ENCODE measurements around the gene MYO5B. TPM values are rescaled to one million over a fixed set of nuclear protein-coding genes. Genes with fewer than 3 reads are reported as not detected.

MYO5B gene
- total RNA-seq, 5 donors from 2014 or later (not counting 1 experiment from before 2014, with no cell fraction given), result 0.09 to 0.72 (median 0.50) TPM; not detected in 2

DNA sequence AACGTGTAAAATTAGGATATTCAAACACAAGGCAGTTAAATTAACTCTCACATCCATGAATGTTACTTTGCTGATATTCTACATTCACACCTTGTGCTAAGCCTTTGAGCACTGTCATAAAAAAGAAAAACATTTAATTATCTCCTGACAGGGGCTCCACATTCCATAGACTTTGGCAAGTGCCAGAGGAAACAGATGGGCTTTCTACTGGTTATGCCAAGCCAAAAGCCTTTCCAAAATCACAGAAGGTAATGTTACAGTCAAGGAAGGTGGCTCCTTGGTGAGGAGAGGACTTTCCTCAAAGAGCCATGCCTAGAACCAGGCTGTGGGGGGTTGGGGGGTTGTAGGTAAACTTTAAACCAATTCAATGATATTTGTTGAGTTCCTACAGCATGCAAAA lies 12.4 kb downstream of the MYO5B start:
- Mint-ChIP-seq H3K36me3 (no peaks in the 10 kb centered on the region), H3K27ac (no peak overlapping the region), H3K9me3 (no peaks in the 10 kb centered on the region), H3K4me1 (no peaks in the 10 kb centered on the region), H3K27me3 (peaks cover 23 to 54% of the 10 kb centered on the region in 2 donors), H3K4me3 (no peak overlapping the region)
- H3K9me3 ChIP-seq, result no peaks in the 10 kb centered on the region
- H3K4me3 ChIP-seq (ENCODE audit: control insufficient read depth in 1 of 2, extremely low read depth in 1 of 2, low read length in 1 of 2), result no peak overlapping the region
- ChIA-PET POLR2A (no interaction called here), CTCF (no interaction called here)
- DNase-seq (no peak), ATAC-seq (replicated peaks in 1 of 4) (no peak)
- H3K36me3 ChIP-seq (ENCODE audit: control insufficient read depth in 2 of 2, extremely low read depth in 1 of 2, insufficient read depth in 1 of 2, low read length in 1 of 2), result no peaks in the 10 kb centered on the region
- no peaks in the 10 kb centered on the region for H3K4me1 ChIP-seq (ENCODE audit: control insufficient read depth in 1 of 2, extremely low read depth in 1 of 2, insufficient read depth in 2 of 2, low read length in 2 of 2)
- H3K27ac ChIP-seq (ENCODE audit: low read length), result no peak overlapping the region
- no CpG with 5 or more reads among the region's 1 CpG for WGBS (ENCODE audit: insufficient coverage)
- peaks cover 9 to 14% of the 10 kb centered on the region in 2 experiments for H3K27me3 ChIP-seq (replicated peaks in 1 of 2; ENCODE audit: control insufficient read depth in 2 of 2, extremely low read depth in 1 of 2, insufficient read depth in 2 of 2, low read length in 1 of 2)

DNA sequence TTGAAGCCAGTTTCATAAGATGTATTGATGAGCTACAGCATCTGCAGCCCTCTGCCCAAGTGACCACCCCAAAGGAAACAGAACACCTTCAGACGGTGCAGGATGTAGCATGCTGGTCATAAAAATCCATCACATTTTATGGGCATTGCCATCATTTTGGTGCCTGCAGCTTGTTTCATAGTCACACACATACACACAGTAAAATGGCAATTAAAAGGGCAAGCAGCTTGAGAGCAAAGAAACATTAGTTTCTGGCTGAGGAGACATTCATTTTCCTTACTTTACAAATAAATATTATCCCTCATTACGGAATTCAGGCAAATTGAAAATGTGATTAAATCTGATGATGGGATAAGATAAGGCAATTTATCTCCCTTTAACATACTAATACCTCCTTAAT lies 13.4 kb downstream of the MYO5B start:
- CTCF ChIA-PET, result no interaction called here

DNA sequence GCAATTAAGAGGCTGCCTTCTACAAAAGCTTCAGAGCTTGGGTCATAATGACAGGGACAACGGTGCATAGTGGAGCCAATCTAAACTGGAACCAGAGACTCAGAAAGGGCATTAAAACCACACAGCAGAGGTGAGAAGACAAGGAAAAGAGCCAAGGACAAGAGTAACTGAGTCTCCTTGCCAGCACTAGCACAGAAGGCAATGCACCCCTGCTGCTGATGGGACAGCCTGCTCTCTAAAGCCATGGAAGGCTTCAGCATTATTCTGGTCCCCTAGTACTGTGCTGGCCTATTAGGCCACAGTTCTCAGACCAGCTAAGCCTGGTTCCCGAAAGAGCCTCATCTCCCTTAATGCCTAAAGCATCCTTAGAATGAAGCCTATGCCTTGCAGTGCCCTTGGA lies 15.5 kb downstream of the MYO5B start:
- POLR2A ChIA-PET, result no interaction called here
- no peaks in the 10 kb centered on the region for H3K36me3 Mint-ChIP-seq
- CTCF ChIA-PET, result no interaction called here
- H3K27me3 Mint-ChIP-seq, result peaks cover 25 to 56% of the 10 kb centered on the region in 2 donors
- H3K36me3 ChIP-seq (ENCODE audit: control insufficient read depth in 2 of 2, extremely low read depth in 1 of 2, insufficient read depth in 1 of 2, low read length in 1 of 2), result no peaks in the 10 kb centered on the region
- H3K9me3 Mint-ChIP-seq, result no peaks in the 10 kb centered on the region
- no peaks in the 10 kb centered on the region for H3K4me1 ChIP-seq (ENCODE audit: control insufficient read depth in 1 of 2, extremely low read depth in 1 of 2, insufficient read depth in 2 of 2, low read length in 2 of 2)
- H3K4me3 ChIP-seq (ENCODE audit: control insufficient read depth in 1 of 2, extremely low read depth in 1 of 2, low read length in 1 of 2), result no peak overlapping the region
- no peak overlapping the region for H3K4me3 Mint-ChIP-seq
- no peak overlapping the region for H3K27ac ChIP-seq (ENCODE audit: low read length)
- no peaks in the 10 kb centered on the region for H3K4me1 Mint-ChIP-seq
- 90% methylated on average over 1 of the region's 2 CpGs for WGBS (ENCODE audit: insufficient coverage)
- H3K27ac Mint-ChIP-seq, result no peak overlapping the region
- no peak for DNase-seq
- ATAC-seq (replicated peaks in 1 of 4), result no peak
- H3K27me3 ChIP-seq (replicated peaks in 1 of 2; ENCODE audit: control insufficient read depth in 2 of 2, extremely low read depth in 1 of 2, insufficient read depth in 2 of 2, low read length in 1 of 2), result peaks cover 2 to 10% of the 10 kb centered on the region in 2 experiments
- H3K9me3 ChIP-seq, result no peaks in the 10 kb centered on the region

More for the DNA sequence above, 13.4 kb downstream of the MYO5B start:
- H3K36me3 ChIP-seq (ENCODE audit: control insufficient read depth in 2 of 2, extremely low read depth in 1 of 2, insufficient read depth in 1 of 2, low read length in 1 of 2), result no peaks in the 10 kb centered on the region
- DNase-seq, result no peak
- Mint-ChIP-seq H3K36me3 (no peaks in the 10 kb centered on the region), H3K27me3 (peaks cover 22 to 51% of the 10 kb centered on the region in 2 donors), H3K9me3 (no peaks in the 10 kb centered on the region), H3K4me3 (no peak overlapping the region), H3K4me1 (no peaks in the 10 kb centered on the region), H3K27ac (no peak overlapping the region)
- ATAC-seq (replicated peaks in 1 of 4), result no peak
- POLR2A ChIA-PET, result no interaction called here
- peaks cover 9 to 14% of the 10 kb centered on the region in 2 experiments for H3K27me3 ChIP-seq (replicated peaks in 1 of 2; ENCODE audit: control insufficient read depth in 2 of 2, extremely low read depth in 1 of 2, insufficient read depth in 2 of 2, low read length in 1 of 2)
- H3K4me3 ChIP-seq (ENCODE audit: control insufficient read depth in 1 of 2, extremely low read depth in 1 of 2, low read length in 1 of 2), result no peak overlapping the region
- no peaks in the 10 kb centered on the region for H3K9me3 ChIP-seq
- H3K4me1 ChIP-seq (ENCODE audit: control insufficient read depth in 1 of 2, extremely low read depth in 1 of 2, insufficient read depth in 2 of 2, low read length in 2 of 2), result no peaks in the 10 kb centered on the region
- WGBS (ENCODE audit: insufficient coverage), result no CpG with 5 or more reads among the region's 2 CpGs
- H3K27ac ChIP-seq (ENCODE audit: low read length), result no peak overlapping the region

DNA sequence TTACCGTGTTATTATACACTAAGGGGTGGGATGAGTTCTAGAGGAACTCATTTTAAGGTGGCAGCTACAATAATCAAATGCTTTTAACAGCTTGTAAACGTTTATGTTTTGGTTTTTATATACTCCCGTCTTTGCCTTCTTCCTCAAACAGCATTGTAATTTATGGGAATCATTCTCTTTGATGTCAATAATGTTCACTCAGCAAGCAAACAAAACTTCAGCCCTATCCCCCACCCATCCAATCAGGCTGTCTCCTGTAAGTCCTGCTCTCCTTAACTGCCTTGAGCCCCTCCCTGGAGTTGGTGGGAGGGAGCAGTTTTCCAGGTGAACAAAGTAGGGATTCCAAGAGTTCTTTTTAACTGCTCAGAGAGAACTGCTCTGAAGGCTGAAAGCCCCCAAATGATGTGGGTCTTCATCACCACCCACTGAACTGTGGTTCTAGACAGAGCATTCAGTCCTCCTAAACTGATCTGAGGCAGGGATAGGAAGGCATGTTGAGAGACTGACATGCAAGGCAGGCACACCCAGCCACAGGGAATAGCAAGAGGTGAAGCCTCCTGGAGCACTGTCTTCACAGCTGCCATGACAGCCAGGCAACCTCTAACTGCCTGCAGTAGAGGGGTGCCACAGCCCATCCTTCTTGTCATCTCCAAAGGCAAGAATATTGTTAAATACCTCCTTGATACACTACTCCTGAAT lies 17.5 kb downstream of the MYO5B start:
- peaks cover 2 to 5% of the 10 kb centered on the region in 2 experiments for H3K27me3 ChIP-seq (replicated peaks in 1 of 2; ENCODE audit: control insufficient read depth in 2 of 2, extremely low read depth in 1 of 2, insufficient read depth in 2 of 2, low read length in 1 of 2)
- H3K27ac Mint-ChIP-seq, result no peak overlapping the region
- CTCF ChIA-PET, result no interaction called here
- H3K36me3 ChIP-seq (ENCODE audit: control insufficient read depth in 2 of 2, extremely low read depth in 1 of 2, insufficient read depth in 1 of 2, low read length in 1 of 2), result no peaks in the 10 kb centered on the region
- no peaks in the 10 kb centered on the region for H3K9me3 Mint-ChIP-seq
- no peak overlapping the region for H3K4me3 ChIP-seq (ENCODE audit: control insufficient read depth in 1 of 2, extremely low read depth in 1 of 2, low read length in 1 of 2)
- no peaks in the 10 kb centered on the region for H3K36me3 Mint-ChIP-seq
- no peaks in the 10 kb centered on the region for H3K4me1 Mint-ChIP-seq
- no peak for DNase-seq
- POLR2A ChIA-PET, result no interaction called here
- no peak overlapping the region for H3K4me3 Mint-ChIP-seq
- no peaks in the 10 kb centered on the region for H3K4me1 ChIP-seq (ENCODE audit: control insufficient read depth in 1 of 2, extremely low read depth in 1 of 2, insufficient read depth in 2 of 2, low read length in 2 of 2)
- WGBS (ENCODE audit: insufficient coverage), result no CpG with 5 or more reads among the region's 3 CpGs
- no peak overlapping the region for H3K27ac ChIP-seq (ENCODE audit: low read length)
- H3K9me3 ChIP-seq, result no peaks in the 10 kb centered on the region
- H3K27me3 Mint-ChIP-seq, result peaks cover 20 to 49% of the 10 kb centered on the region in 2 donors
- ATAC-seq (replicated peaks in 1 of 4), result no peak

DNA sequence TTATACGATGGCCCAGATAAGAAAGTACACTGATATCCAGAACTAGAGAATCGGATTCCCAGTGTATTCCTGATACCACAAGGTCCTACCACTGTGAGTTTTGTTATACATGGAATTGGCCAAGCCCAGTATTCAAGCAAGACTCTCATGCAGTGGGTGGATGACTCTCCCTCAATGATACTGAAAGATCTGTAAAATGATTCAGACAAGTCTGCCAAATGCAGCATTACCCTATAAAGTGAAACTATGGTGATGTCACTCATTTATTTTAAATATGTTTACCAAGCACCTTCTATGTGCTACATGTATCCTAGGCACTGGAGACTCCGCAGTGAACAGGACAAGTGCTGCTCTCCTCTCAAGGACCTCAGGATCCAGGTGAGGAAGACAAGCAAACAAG lies 22.6 kb downstream of the MYO5B start:
- Mint-ChIP-seq H3K27ac (no peak overlapping the region), H3K4me1 (peaks cover 0 to 3% (median 0%) of the 10 kb centered on the region in 3 donors), H3K36me3 (no peaks in the 10 kb centered on the region), H3K27me3 (peaks cover 22 to 24% of the 10 kb centered on the region in 2 donors), H3K4me3 (no peak overlapping the region), H3K9me3 (no peaks in the 10 kb centered on the region)
- no peaks in the 10 kb centered on the region for H3K4me1 ChIP-seq (ENCODE audit: control insufficient read depth in 1 of 2, extremely low read depth in 1 of 2, insufficient read depth in 2 of 2, low read length in 2 of 2)
- H3K27ac ChIP-seq (ENCODE audit: low read length), result no peak overlapping the region
- H3K9me3 ChIP-seq, result no peaks in the 10 kb centered on the region
- WGBS (ENCODE audit: insufficient coverage), result no CpG with 5 or more reads among the region's 3 CpGs
- ChIA-PET POLR2A (no interaction called here), CTCF (interaction anchor here in 1 of 2 donors (0.7 kb wide), 1 partner anchor 31 kb away, joined by 3 read pairs; no protein-coding TSS in a partner anchor)
- no peaks in the 10 kb centered on the region for H3K36me3 ChIP-seq (ENCODE audit: control insufficient read depth in 2 of 2, extremely low read depth in 1 of 2, insufficient read depth in 1 of 2, low read length in 1 of 2)
- no peak for ATAC-seq (replicated peaks in 1 of 4)
- H3K27me3 ChIP-seq (replicated peaks in 1 of 2; ENCODE audit: control insufficient read depth in 2 of 2, extremely low read depth in 1 of 2, insufficient read depth in 2 of 2, low read length in 1 of 2), result peaks cover 0 to 5% of the 10 kb centered on the region in 2 experiments
- no peak overlapping the region for H3K4me3 ChIP-seq (ENCODE audit: control insufficient read depth in 1 of 2, extremely low read depth in 1 of 2, low read length in 1 of 2)
- DNase-seq, result no peak

DNA sequence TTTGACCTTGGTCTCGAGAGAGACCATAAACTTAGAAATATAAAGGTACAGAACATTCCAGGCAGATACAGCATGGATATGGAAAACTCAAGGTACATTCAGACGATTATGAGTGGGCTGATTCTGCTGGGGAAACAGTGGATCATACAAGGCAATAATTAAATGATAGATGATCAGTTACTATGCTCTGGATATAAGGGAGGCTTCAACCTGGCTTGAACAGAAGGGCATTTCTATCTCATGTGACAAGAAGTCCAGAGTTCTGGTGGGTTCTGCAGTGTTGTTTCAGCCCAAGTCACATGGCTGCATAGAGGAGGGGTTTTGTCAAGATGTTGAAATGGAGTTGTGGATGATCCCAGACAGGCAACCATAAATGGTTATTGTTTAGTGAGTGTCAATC lies 23.5 kb downstream of the MYO5B start:
- Mint-ChIP-seq H3K4me1 (peaks cover 0 to 3% (median 0%) of the 10 kb centered on the region in 3 donors), H3K27me3 (peaks cover 21 to 22% of the 10 kb centered on the region in 2 donors), H3K4me3 (no peak overlapping the region), H3K27ac (no peak overlapping the region), H3K36me3 (no peaks in the 10 kb centered on the region), H3K9me3 (no peaks in the 10 kb centered on the region)
- no peaks in the 10 kb centered on the region for H3K4me1 ChIP-seq (ENCODE audit: control insufficient read depth in 1 of 2, extremely low read depth in 1 of 2, insufficient read depth in 2 of 2, low read length in 2 of 2)
- H3K4me3 ChIP-seq (ENCODE audit: control insufficient read depth in 1 of 2, extremely low read depth in 1 of 2, low read length in 1 of 2), result no peak overlapping the region
- ChIA-PET POLR2A (no interaction called here), CTCF (no interaction called here)
- DNase-seq, result no peak
- H3K27ac ChIP-seq (ENCODE audit: low read length), result no peak overlapping the region
- no peak for ATAC-seq (replicated peaks in 1 of 4)
- H3K36me3 ChIP-seq (ENCODE audit: control insufficient read depth in 2 of 2, extremely low read depth in 1 of 2, insufficient read depth in 1 of 2, low read length in 1 of 2), result no peaks in the 10 kb centered on the region
- H3K27me3 ChIP-seq (replicated peaks in 1 of 2; ENCODE audit: control insufficient read depth in 2 of 2, extremely low read depth in 1 of 2, insufficient read depth in 2 of 2, low read length in 1 of 2), result peaks cover 0 to 5% of the 10 kb centered on the region in 2 experiments
- WGBS (ENCODE audit: insufficient coverage), result no CpG with 5 or more reads among the region's 2 CpGs
- H3K9me3 ChIP-seq, result no peaks in the 10 kb centered on the region
